ENCODE data around the gene JPH3.
"Not testable (repeated sequence)": the region's sequence is repeated elsewhere in the genome, so short reads cannot be mapped to it uniquely, and the experiment has no call there.

The JPH3 gene

GRCh38 chr16:87677830-87678229 is 75.5 kb downstream of the JPH3 start:
- no peak for DNase-seq (ENCODE audit: extremely low read depth in 1 of 2, low read depth in 1 of 2)

- DNase-seq (ENCODE audit: extremely low read depth in 1 of 2, low read depth in 1 of 2) = no peak
Measured at GRCh38 chr16:87678618-87679017, 76.3 kb downstream of the JPH3 start.

- no peak for DNase-seq (ENCODE audit: extremely low read depth in 1 of 2, low read depth in 1 of 2)
Measured at GRCh38 chr16:87679593-87680271, 77.4 kb downstream of the JPH3 start.

GRCh38 chr16:87680272-87680644 is 78.0 kb downstream of the JPH3 start:
- DNase-seq (ENCODE audit: extremely low read depth in 1 of 2, low read depth in 1 of 2) = no peak

- DNase-seq (ENCODE audit: extremely low read depth in 1 of 2, low read depth in 1 of 2) = not testable (repeated sequence)
Measured at GRCh38 chr16:87681051-87681602, 78.8 kb downstream of the JPH3 start.

GRCh38 chr16:87681981-87682570 is 79.8 kb downstream of the JPH3 start:
- DNase-seq (ENCODE audit: extremely low read depth in 1 of 2, low read depth in 1 of 2) = no peak

- DNase-seq (ENCODE audit: extremely low read depth in 1 of 2, low read depth in 1 of 2) = no peak
Measured at GRCh38 chr16:87682852-87683399, 80.6 kb downstream of the JPH3 start.

- DNase-seq (ENCODE audit: extremely low read depth in 1 of 2, low read depth in 1 of 2) = no peak
Measured at GRCh38 chr16:87684106-87684677, 81.9 kb downstream of the JPH3 start.

GRCh38 chr16:87684711-87685404 is 82.5 kb downstream of the JPH3 start:
- no peak for DNase-seq (ENCODE audit: extremely low read depth in 1 of 2, low read depth in 1 of 2)

- no peak for DNase-seq (ENCODE audit: extremely low read depth in 1 of 2, low read depth in 1 of 2)
Measured at GRCh38 chr16:87685405-87685755, 83.1 kb downstream of the JPH3 start.

GRCh38 chr16:87685766-87686165 is 83.5 kb downstream of the JPH3 start:
- DNase-seq (ENCODE audit: extremely low read depth in 1 of 2, low read depth in 1 of 2) = no peak

GRCh38 chr16:87686697-87687096 is 84.4 kb downstream of the JPH3 start:
- no peak for DNase-seq (ENCODE audit: extremely low read depth in 1 of 2, low read depth in 1 of 2)

GRCh38 chr16:87687126-87687910 is 85.0 kb downstream of the JPH3 start:
- DNase-seq (ENCODE audit: extremely low read depth in 1 of 2, low read depth in 1 of 2) = no peak

- no peak for DNase-seq (ENCODE audit: extremely low read depth in 1 of 2, low read depth in 1 of 2)
Measured at GRCh38 chr16:87687998-87688529, 85.8 kb downstream of the JPH3 start.

GRCh38 chr16:87688876-87689815 is 86.8 kb downstream of the JPH3 start:
- no peak for DNase-seq (ENCODE audit: extremely low read depth in 1 of 2, low read depth in 1 of 2)

- DNase-seq (ENCODE audit: extremely low read depth in 1 of 2, low read depth in 1 of 2) = no peak
Measured at GRCh38 chr16:87689956-87690465, 87.7 kb downstream of the JPH3 start.

GRCh38 chr16:87690911-87691685 is 88.8 kb downstream of the JPH3 start:
- no peak for DNase-seq (ENCODE audit: extremely low read depth in 1 of 2, low read depth in 1 of 2)

- no peak for DNase-seq (ENCODE audit: extremely low read depth in 1 of 2, low read depth in 1 of 2)
Measured at GRCh38 chr16:87691686-87692079, 89.4 kb downstream of the JPH3 start.

All from activated CD8-positive, alpha-beta memory T cell treated with anti-CD3 and anti-CD28 coated beads for 1 hour (primary cell).